HEK293 (cell line): ENCODE measurements around the gene C17orf107.

ENCODE experiments used
- CTCF ChIA-PET: fragments of 350-600 bp; formaldehyde crosslinking; extraction: SDS; loops from one replicate; lab custom pipeline; 2021; ENCODE audit warnings: antibody characterized with exemption; lab: Yijun Ruan, JAX
- POLR2A ChIA-PET: fragments of 300-600 bp; formaldehyde crosslinking; extraction: SDS; loops from one replicate; lab custom pipeline; 2020; ENCODE audit warnings: antibody characterized with exemption, inconsistent platforms; lab: Yijun Ruan, JAX
- H3K27ac ChIP-seq: fragments of 200-500 bp; sonication (Bioruptor generic); 2 replicates; pipeline ENCODE4 v1.5.1; 2014; ENCODE audit warnings: low read depth, low read length, control low read depth, inconsistent platforms; ENCODE audit errors: extremely low read depth
- H3K36me3 ChIP-seq, 2 experiments: fragments of 200-500 bp in 1 of 2; sonication (Bioruptor generic) in 1 of 2; 1 replicate in 1 of 2; 2 replicates in 1 of 2; pipeline ENCODE4 v1.5.1; 2014 to 2017; ENCODE audit warnings: inconsistent platforms in 2 of 2, low read length in 2 of 2; ENCODE audit not compliant: control insufficient read depth in 2 of 2, insufficient read depth in 1 of 2
- H3K4me1 ChIP-seq: fragments of 200-500 bp; sonication (Bioruptor generic); 2 replicates; pipeline ENCODE4 v1.5.1; 2014; ENCODE audit warnings: mild to moderate bottlenecking, low read length, inconsistent platforms; ENCODE audit not compliant: control insufficient read depth, insufficient read depth
- H3K4me3 ChIP-seq: 2 replicates; pipeline ENCODE4 v1.5.1; 2011; ENCODE audit warnings: low read depth, mild to moderate bottlenecking, control low read depth, low read length, moderate library complexity
- H3K9me3 ChIP-seq: fragments of 200-500 bp; sonication (Bioruptor generic); 2 replicates; pipeline ENCODE4 v1.5.1; 2014; ENCODE audit warnings: low read depth, low read length, inconsistent platforms; ENCODE audit not compliant: control insufficient read depth, insufficient read depth
- GLI2 ChIP-seq: fragments of 450-650 bp; formaldehyde crosslinking; IDR thresholded peaks from 2 replicates; pipeline ENCODE4; 2017; ENCODE audit warnings: missing biosample characterization, missing genetic modification characterization, low read depth, borderline replicate concordance
- HOXC10 ChIP-seq: sonication (generic); formaldehyde crosslinking; IDR thresholded peaks from 2 replicates; pipeline ENCODE4 v1.8.1; 2023; ENCODE audit warnings: mild to moderate bottlenecking, missing genetic modification reagents
- IKZF3 ChIP-seq: fragments of 450-650 bp; IDR thresholded peaks from 2 replicates; pipeline ENCODE4 v1.5.0; 2018; ENCODE audit warnings: missing biosample characterization, mild to moderate bottlenecking, missing genetic modification characterization, moderate library complexity
- KLF7 ChIP-seq: fragments of 450-650 bp; formaldehyde crosslinking; IDR thresholded peaks from 2 replicates; pipeline ENCODE4 v1.5.1; 2016; ENCODE audit warnings: missing biosample characterization, missing genetic modification characterization, borderline replicate concordance
- KLF9 ChIP-seq: fragments of 450-650 bp; formaldehyde crosslinking; IDR thresholded peaks from 2 replicates; pipeline ENCODE4 v1.5.1; 2016; ENCODE audit warnings: missing biosample characterization, missing genetic modification characterization, low read depth
- SALL2 ChIP-seq: fragments of 450-650 bp; formaldehyde crosslinking; IDR thresholded peaks from 2 replicates; pipeline ENCODE4 v1.5.0; 2017; ENCODE audit warnings: missing biosample characterization, mild to moderate bottlenecking, missing genetic modification characterization, borderline replicate concordance
- SCRT2 ChIP-seq: fragments of 450-650 bp; formaldehyde crosslinking; IDR thresholded peaks from 2 replicates; pipeline ENCODE4 v1.5.1; 2016; ENCODE audit warnings: missing biosample characterization, missing genetic modification characterization
- ZFP37 ChIP-seq: fragments of 450-650 bp; formaldehyde crosslinking; IDR thresholded peaks from 2 replicates; pipeline ENCODE4 v1.5.1; 2016; ENCODE audit warnings: missing biosample characterization, missing genetic modification characterization
- ZNF140 ChIP-seq: fragments of 450-650 bp; formaldehyde crosslinking; IDR thresholded peaks from 2 replicates; pipeline ENCODE4 v1.5.1; 2016; ENCODE audit warnings: missing biosample characterization, missing genetic modification characterization
- ZNF16 ChIP-seq: fragments of 450-650 bp; formaldehyde crosslinking; IDR thresholded peaks from 2 replicates; pipeline ENCODE4 v1.5.1; 2016; ENCODE audit warnings: low read depth, missing biosample characterization, missing genetic modification characterization
- ZNF169 ChIP-seq: fragments of 450-650 bp; formaldehyde crosslinking; IDR thresholded peaks from 2 replicates; pipeline ENCODE4 v1.5.1; 2016; ENCODE audit warnings: missing biosample characterization, missing genetic modification characterization
- ZNF19 ChIP-seq: fragments of 450-650 bp; formaldehyde crosslinking; IDR thresholded peaks from 2 replicates; pipeline ENCODE4; 2016; ENCODE audit warnings: missing biosample characterization, missing genetic modification characterization, low read depth
- ZNF341 ChIP-seq: fragments of 450-650 bp; formaldehyde crosslinking; IDR thresholded peaks from 2 replicates; pipeline ENCODE4; 2016; ENCODE audit warnings: low read depth, missing biosample characterization, missing genetic modification characterization
- ZNF37A ChIP-seq: fragments of 450-650 bp; IDR thresholded peaks from 2 replicates; pipeline ENCODE4 v1.5.1; 2018; ENCODE audit warnings: missing biosample characterization, missing genetic modification characterization
- ZNF433 ChIP-seq: fragments of 450-650 bp; formaldehyde crosslinking; IDR thresholded peaks from 2 replicates; pipeline ENCODE4 v1.5.1; 2016; ENCODE audit warnings: missing biosample characterization, missing genetic modification characterization, low read depth
- ZNF510 ChIP-seq: fragments of 450-650 bp; formaldehyde crosslinking; IDR thresholded peaks from 2 replicates; pipeline ENCODE4 v1.5.1; 2018; ENCODE audit warnings: mild to moderate bottlenecking, missing genetic modification characterization, missing biosample characterization; ENCODE audit not compliant: insufficient replicate concordance
- ZNF549 ChIP-seq: fragments of 450-650 bp; IDR thresholded peaks from 2 replicates; pipeline ENCODE4 v1.5.1; 2018; ENCODE audit warnings: missing biosample characterization, missing genetic modification characterization, mild to moderate bottlenecking, inconsistent platforms, moderate library complexity
- ZNF555 ChIP-seq: fragments of 450-650 bp; formaldehyde crosslinking; conservative IDR thresholded peaks from 2 replicates; pipeline ENCODE4 v1.5.1; 2017; ENCODE audit warnings: missing biosample characterization, mild to moderate bottlenecking, missing genetic modification characterization, inconsistent platforms
- ZNF626 ChIP-seq: fragments of 450-650 bp; sonication (Bioruptor Pico); formaldehyde crosslinking; IDR thresholded peaks from 2 replicates; pipeline ENCODE4 v1.5.1; 2018; ENCODE audit warnings: missing biosample characterization, missing genetic modification characterization, inconsistent platforms
- ZNF660 ChIP-seq: fragments of 450-650 bp; IDR thresholded peaks from 2 replicates; pipeline ENCODE4 v1.5.1; 2018; ENCODE audit warnings: missing biosample characterization, mild to moderate bottlenecking, missing genetic modification characterization
- ZNF707 ChIP-seq: fragments of 450-650 bp; formaldehyde crosslinking; IDR thresholded peaks from 2 replicates; pipeline ENCODE4 v1.5.1; 2016; ENCODE audit warnings: missing biosample characterization, missing genetic modification characterization
- ZNF76 ChIP-seq: fragments of 450-650 bp; formaldehyde crosslinking; IDR thresholded peaks from 2 replicates; pipeline ENCODE4; 2016; ENCODE audit warnings: low read depth, missing biosample characterization, missing genetic modification characterization, borderline replicate concordance
- ZNF843 ChIP-seq: fragments of 450-650 bp; formaldehyde crosslinking; IDR thresholded peaks from 2 replicates; pipeline ENCODE4 v1.5.1; 2016; ENCODE audit warnings: missing biosample characterization, missing genetic modification characterization
- TF ChIP-seq, protein P1 (sequence below): fragments of 450-650 bp; formaldehyde crosslinking; IDR thresholded peaks from 2 replicates; pipeline ENCODE4 v1.5.1; 2017; ENCODE audit warnings: missing biosample characterization, mild to moderate bottlenecking, missing genetic modification characterization, moderate library complexity
- TF ChIP-seq, protein P2 (sequence below): fragments of 450-650 bp; IDR thresholded peaks from 2 replicates; pipeline ENCODE4 v1.5.1; 2018; ENCODE audit warnings: missing biosample characterization, mild to moderate bottlenecking, missing genetic modification characterization
- TF ChIP-seq, protein P3 (sequence below): fragments of 450-650 bp; formaldehyde crosslinking; IDR thresholded peaks from 2 replicates; pipeline ENCODE4 v1.5.1; 2017; ENCODE audit warnings: missing biosample characterization, missing genetic modification characterization
- TF ChIP-seq, protein P4 (sequence below): fragments of 450-650 bp; formaldehyde crosslinking; optimal IDR thresholded peaks from 2 replicates; pipeline ENCODE3; 2016; ENCODE audit warnings: missing biosample characterization, mild to moderate bottlenecking, missing genetic modification characterization
- TF ChIP-seq, protein P5 (sequence below): fragments of 450-650 bp; formaldehyde crosslinking; IDR thresholded peaks from 2 replicates; pipeline ENCODE4 v1.5.1; 2017; ENCODE audit warnings: missing biosample characterization, missing genetic modification characterization

Gene C17orf107

DNA sequence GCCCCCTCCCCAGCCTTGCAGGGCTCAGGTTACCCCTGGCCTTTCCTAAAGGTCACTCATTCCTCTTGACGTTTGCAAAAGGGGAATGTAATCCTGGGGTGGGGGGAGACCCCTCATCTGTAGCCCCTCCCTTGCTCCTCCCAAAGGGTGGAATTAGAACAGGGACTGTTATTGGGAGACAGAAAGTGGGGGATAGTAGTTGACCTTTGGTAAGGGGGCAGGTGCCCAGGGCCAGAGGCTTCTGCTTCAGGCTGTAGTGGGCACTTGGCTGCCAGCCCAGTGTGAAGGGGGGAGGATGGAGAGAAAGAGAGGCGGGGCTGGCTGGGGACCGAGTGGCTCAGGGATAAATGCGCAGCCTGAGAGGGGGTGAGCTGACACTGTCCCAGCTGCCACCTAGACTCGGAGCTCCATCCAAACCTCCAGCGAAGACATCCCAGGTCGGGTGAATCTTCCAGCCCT is 51.4 kb downstream of the C17orf107 start, which contains the start of gene ENO3 (continued):
- TF ChIP-seq GLI2 (tag by site-specific recombination), result no peak
- TF ChIP-seq, protein P1, sequence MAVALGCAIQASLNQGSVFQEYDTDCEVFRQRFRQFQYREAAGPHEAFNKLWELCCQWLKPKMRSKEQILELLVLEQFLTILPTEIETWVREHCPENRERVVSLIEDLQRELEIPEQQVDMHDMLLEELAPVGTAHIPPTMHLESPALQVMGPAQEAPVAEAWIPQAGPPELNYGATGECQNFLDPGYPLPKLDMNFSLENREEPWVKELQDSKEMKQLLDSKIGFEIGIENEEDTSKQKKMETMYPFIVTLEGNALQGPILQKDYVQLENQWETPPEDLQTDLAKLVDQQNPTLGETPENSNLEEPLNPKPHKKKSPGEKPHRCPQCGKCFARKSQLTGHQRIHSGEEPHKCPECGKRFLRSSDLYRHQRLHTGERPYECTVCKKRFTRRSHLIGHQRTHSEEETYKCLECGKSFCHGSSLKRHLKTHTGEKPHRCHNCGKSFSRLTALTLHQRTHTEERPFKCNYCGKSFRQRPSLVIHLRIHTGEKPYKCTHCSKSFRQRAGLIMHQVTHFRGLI (tag by site-specific recombination), result no peak
- TF ChIP-seq ZNF37A (tag by site-specific recombination), result no peak
- TF ChIP-seq SCRT2 (tag by site-specific recombination), result no peak
- no peak for TF ChIP-seq ZNF626 (tag by site-specific recombination)
- TF ChIP-seq, protein P2, sequence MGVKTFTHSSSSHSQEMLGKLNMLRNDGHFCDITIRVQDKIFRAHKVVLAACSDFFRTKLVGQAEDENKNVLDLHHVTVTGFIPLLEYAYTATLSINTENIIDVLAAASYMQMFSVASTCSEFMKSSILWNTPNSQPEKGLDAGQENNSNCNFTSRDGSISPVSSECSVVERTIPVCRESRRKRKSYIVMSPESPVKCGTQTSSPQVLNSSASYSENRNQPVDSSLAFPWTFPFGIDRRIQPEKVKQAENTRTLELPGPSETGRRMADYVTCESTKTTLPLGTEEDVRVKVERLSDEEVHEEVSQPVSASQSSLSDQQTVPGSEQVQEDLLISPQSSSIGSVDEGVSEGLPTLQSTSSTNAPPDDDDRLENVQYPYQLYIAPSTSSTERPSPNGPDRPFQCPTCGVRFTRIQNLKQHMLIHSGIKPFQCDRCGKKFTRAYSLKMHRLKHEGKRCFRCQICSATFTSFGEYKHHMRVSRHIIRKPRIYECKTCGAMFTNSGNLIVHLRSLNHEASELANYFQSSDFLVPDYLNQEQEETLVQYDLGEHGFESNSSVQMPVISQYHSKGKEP (tag by site-specific recombination), result no peak
- TF ChIP-seq HOXC10 (CRISPR knock-in tag), result no peak
- no peak for TF ChIP-seq ZNF555 (tag by site-specific recombination)
- TF ChIP-seq, protein P3, sequence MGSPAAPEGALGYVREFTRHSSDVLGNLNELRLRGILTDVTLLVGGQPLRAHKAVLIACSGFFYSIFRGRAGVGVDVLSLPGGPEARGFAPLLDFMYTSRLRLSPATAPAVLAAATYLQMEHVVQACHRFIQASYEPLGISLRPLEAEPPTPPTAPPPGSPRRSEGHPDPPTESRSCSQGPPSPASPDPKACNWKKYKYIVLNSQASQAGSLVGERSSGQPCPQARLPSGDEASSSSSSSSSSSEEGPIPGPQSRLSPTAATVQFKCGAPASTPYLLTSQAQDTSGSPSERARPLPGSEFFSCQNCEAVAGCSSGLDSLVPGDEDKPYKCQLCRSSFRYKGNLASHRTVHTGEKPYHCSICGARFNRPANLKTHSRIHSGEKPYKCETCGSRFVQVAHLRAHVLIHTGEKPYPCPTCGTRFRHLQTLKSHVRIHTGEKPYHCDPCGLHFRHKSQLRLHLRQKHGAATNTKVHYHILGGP (tag by site-specific recombination), result no peak
- TF ChIP-seq ZNF843 (tag by site-specific recombination), result no peak
- TF ChIP-seq ZNF76 (tag by site-specific recombination), result 0 out of 2 replicates have a peak, but pooled peaks have one; percentile 22

DNA sequence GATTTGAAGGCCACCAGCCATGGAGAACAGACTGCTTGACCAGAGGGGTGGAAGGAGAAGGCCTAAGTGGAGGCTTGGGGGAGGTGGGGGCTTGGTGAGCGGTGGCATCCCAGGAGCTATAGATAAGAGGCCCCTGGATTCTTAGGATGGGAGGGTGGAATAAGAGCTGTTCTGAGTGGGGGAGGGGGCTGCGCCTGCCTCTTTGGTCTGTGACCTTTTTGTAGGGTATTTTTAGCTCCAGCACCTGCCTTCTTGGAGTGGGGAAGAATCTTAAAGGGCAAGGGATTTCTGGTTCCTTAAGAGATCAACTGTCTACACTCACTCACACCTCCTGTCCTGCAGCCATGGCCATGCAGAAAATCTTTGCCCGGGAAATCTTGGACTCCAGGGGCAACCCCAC is 52.1 kb downstream of the C17orf107 start:
- no peaks in the 10 kb centered on the region for H3K9me3 ChIP-seq
- ChIA-PET CTCF (interaction anchor here (0.5 to 1.1 kb wide), 3 partner anchors 10 to 488 kb away, joined by 3 read pairs; no protein-coding TSS in a partner anchor), POLR2A (interaction anchor here (0.9 to 17.9 kb wide), 4 partner anchors 12 to 40 kb away, joined by 3 to 358 read pairs (median 56); partner anchors contain the start of genes RNF167, SLC25A11 and SPAG7)
- no peak overlapping the region; the same call in 1 of the 2 replicates for H3K27ac ChIP-seq
- H3K4me1 ChIP-seq, result peaks cover 10% of the 10 kb centered on the region
- peaks cover 0 to 9% of the 10 kb centered on the region in 2 experiments; a peak in 1 of 3 replicates for H3K36me3 ChIP-seq
- no peak overlapping the region for H3K4me3 ChIP-seq
- TF ChIP-seq ZNF549 (no peak), ZNF510 (no peak), ZNF341 (tag by site-specific recombination) (no peak), SALL2 (tag by site-specific recombination) (no peak), ZNF433 (tag by site-specific recombination) (no peak), ZNF707 (tag by site-specific recombination) (no peak), KLF9 (tag by site-specific recombination) (no peak), ZNF660 (tag by site-specific recombination) (no peak), IKZF3 (tag by site-specific recombination) (no peak), ZNF16 (tag by site-specific recombination) (no peak), ZNF19 (tag by site-specific recombination) (no peak), ZFP37 (no peak), ZNF169 (tag by site-specific recombination) (no peak), KLF7 (tag by site-specific recombination) (no peak), ZNF140 (no peak)
- TF ChIP-seq, protein P3 (tag by site-specific recombination), result no peak
- TF ChIP-seq, protein P4, sequence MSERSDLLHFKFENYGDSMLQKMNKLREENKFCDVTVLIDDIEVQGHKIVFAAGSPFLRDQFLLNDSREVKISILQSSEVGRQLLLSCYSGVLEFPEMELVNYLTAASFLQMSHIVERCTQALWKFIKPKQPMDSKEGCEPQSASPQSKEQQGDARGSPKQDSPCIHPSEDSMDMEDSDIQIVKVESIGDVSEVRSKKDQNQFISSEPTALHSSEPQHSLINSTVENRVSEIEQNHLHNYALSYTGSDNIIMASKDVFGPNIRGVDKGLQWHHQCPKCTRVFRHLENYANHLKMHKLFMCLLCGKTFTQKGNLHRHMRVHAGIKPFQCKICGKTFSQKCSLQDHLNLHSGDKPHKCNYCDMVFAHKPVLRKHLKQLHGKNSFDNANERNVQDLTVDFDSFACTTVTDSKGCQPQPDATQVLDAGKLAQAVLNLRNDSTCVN (tag by site-specific recombination), result no peak
- TF ChIP-seq, protein P5, sequence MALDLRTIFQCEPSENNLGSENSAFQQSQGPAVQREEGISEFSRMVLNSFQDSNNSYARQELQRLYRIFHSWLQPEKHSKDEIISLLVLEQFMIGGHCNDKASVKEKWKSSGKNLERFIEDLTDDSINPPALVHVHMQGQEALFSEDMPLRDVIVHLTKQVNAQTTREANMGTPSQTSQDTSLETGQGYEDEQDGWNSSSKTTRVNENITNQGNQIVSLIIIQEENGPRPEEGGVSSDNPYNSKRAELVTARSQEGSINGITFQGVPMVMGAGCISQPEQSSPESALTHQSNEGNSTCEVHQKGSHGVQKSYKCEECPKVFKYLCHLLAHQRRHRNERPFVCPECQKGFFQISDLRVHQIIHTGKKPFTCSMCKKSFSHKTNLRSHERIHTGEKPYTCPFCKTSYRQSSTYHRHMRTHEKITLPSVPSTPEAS (tag by site-specific recombination), result no peak
